K562 (cell line): ENCODE results near the gene CNTN2. TPM values are rescaled to one million over a fixed set of nuclear protein-coding genes. Genes with fewer than 3 reads are reported as not detected.

Source experiments
- ATAC-seq: fragments of 200-7000 bp; cut with Tn5 transposase; 3 replicates; pipeline ENCODE4 v1.9.1; 2020; ENCODE audit warnings: moderate library complexity
- BruUV-seq: library from RNA; stranded (reverse); fragments of 400-500 nt; replicated peaks from 2 replicates; lab custom pipeline; 2021; lab: Mats Ljungman, UMichigan
- CTCF ChIA-PET: fragments of 300-600 bp; formaldehyde crosslinking; extraction: SDS; loops from one replicate; lab custom pipeline; 2021; ENCODE audit warnings: low intra/inter-chr PET ratio; lab: Yijun Ruan, JAX
- POLR2A ChIA-PET: fragments of 300-600, 350-650 bp; sonication (Branson Sonifier 250); formaldehyde crosslinking; extraction: SDS; loops from one replicate; lab custom pipeline; 2021; ENCODE audit warnings: antibody characterized with exemption, inconsistent platforms; lab: Yijun Ruan, JAX
- DNase-seq, 4 experiments: peaks; one replicate each; pipeline versions ENCODE4 v3.0.0 to v3.0.0-alpha.2; 2011 to 2018; ENCODE audit warnings: low spot score in 3 of 4, mixed read lengths in 3 of 4; ENCODE audit errors: extremely low read depth in 1 of 4
- FAIRE-seq: peaks from 2 replicates; lab custom pipeline; 2011; peaks lifted over from hg19 to GRCh38; lab: Jason Lieb, UNC
- H2AFZ ChIP-seq: 2 replicates; pipeline ENCODE4 v1.6.0; 2011; ENCODE audit warnings: low read depth, low read length, control low read depth, inconsistent platforms
- H3K27ac ChIP-seq: fragments of 200-600 bp; 3 replicates; pipeline ENCODE4 v1.8.0; 2011; ENCODE audit warnings: low read depth, mild to moderate bottlenecking, control low read depth, inconsistent platforms, low read length, moderate library complexity, mixed read lengths; ENCODE audit errors: extremely low read depth
- H3K27me3 ChIP-seq, 2 experiments: fragments of 300-600 bp in 1 of 2; 2 replicates in 1 of 2; 3 replicates in 1 of 2; pipeline versions ENCODE4 v1.6.0 to v1.8.0; 2011; ENCODE audit warnings: inconsistent platforms in 2 of 2, low read length in 2 of 2, mild to moderate bottlenecking in 1 of 2, mixed read lengths in 1 of 2, moderate library complexity in 1 of 2; ENCODE audit not compliant: control insufficient read depth in 2 of 2, insufficient read depth in 2 of 2
- H3K36me3 ChIP-seq: fragments of 300-600 bp; 3 replicates; pipeline ENCODE4 v1.8.0; 2011; ENCODE audit warnings: mild to moderate bottlenecking, low read length, inconsistent platforms; ENCODE audit not compliant: control insufficient read depth, insufficient read depth
- H3K4me1 ChIP-seq, 2 experiments: fragments of 200-600 bp in 1 of 2; replicated peaks in 1 of 2; 2 replicates in 1 of 2; 3 replicates in 1 of 2; pipeline versions ENCODE4 v1.5.1 to v1.8.0; 2011; ENCODE audit warnings: inconsistent platforms in 2 of 2, low read length in 2 of 2, mild to moderate bottlenecking in 1 of 2, mixed read lengths in 1 of 2, moderate library complexity in 1 of 2; ENCODE audit not compliant: control insufficient read depth in 2 of 2, insufficient read depth in 2 of 2
- H3K4me2 ChIP-seq: 2 replicates; pipeline ENCODE4 v1.6.1; 2011; ENCODE audit warnings: low read length, control low read depth, inconsistent platforms, mixed read lengths; ENCODE audit not compliant: insufficient read depth
- H3K4me3 ChIP-seq: fragments of 200-600 bp; sonication (generic), shearing (Covaris generic); 2 replicates; pipeline ENCODE4 v1.5.1; 2016; ENCODE audit warnings: control low read depth, inconsistent platforms
- H3K79me2 ChIP-seq: fragments of 200-600 bp; 3 replicates; pipeline ENCODE4 v1.8.0; 2011; ENCODE audit warnings: low read length, inconsistent platforms; ENCODE audit not compliant: control insufficient read depth, insufficient read depth
- H3K9ac ChIP-seq, 2 experiments: 2 replicates each; pipeline versions ENCODE4 v1.6.0 to v1.6.1; 2011; ENCODE audit warnings: low read depth in 2 of 2, low read length in 2 of 2, control low read depth in 1 of 2, inconsistent platforms in 1 of 2, mild to moderate bottlenecking in 1 of 2, mixed read lengths in 1 of 2; ENCODE audit not compliant: insufficient read depth in 1 of 2
- H3K9me1 ChIP-seq: one replicate; pipeline ENCODE4 v1.6.0; 2011; ENCODE audit warnings: inconsistent platforms, mild to moderate bottlenecking, low read length, moderate library complexity; ENCODE audit not compliant: control insufficient read depth, insufficient read depth
- H3K9me3 ChIP-seq: replicated peaks from 2 replicates; pipeline ENCODE4 v1.5.1; 2011; ENCODE audit warnings: low read depth, low read length, inconsistent platforms; ENCODE audit not compliant: control insufficient read depth, insufficient read depth
- H4K20me1 ChIP-seq: replicated peaks from 2 replicates; pipeline ENCODE4 v1.6.1; 2011; ENCODE audit warnings: low read length, inconsistent platforms, mixed read lengths; ENCODE audit not compliant: control insufficient read depth, insufficient read depth
- ZNF699 ChIP-seq: fragments of 250-450 bp; sonication (Bioruptor Pico); IDR thresholded peaks from 2 replicates; pipeline ENCODE4 v1.8.0; 2021; ENCODE audit warnings: mild to moderate bottlenecking, moderate library complexity; ENCODE audit not compliant: insufficient replicate concordance
- ZNF707 ChIP-seq: fragments of 250-450 bp; sonication (Bioruptor Pico); conservative IDR thresholded peaks from 2 replicates; pipeline ENCODE4 v1.8.0; 2022; ENCODE audit warnings: inconsistent platforms, mild to moderate bottlenecking, moderate library complexity
- WGBS: fragments of 100-300 bp; shearing (Covaris generic); methylation state at CpG from one replicate; pipeline ENCODE4 v1.1.6; 2016; ENCODE audit warnings: low coverage, mixed read lengths; ENCODE audit not compliant: insufficient coverage; ENCODE audit errors: missing lambda C conversion rate; 5-methylcytosine and 5-hydroxymethylcytosine counted together
- in situ Hi-C: fragments of 300-500 bp; cut with MboI; formaldehyde crosslinking; loops from 4 replicates; pipeline ENCODE4 v1.15.0; 2018; ENCODE audit warnings: inconsistent platforms, mixed read lengths
- intact Hi-C: fragments of 100-400 bp; cut with micrococcal nuclease; formaldehyde crosslinking; loops from 2 replicates; pipeline ENCODE4 v1.14.2; 2022
- polyA plus RNA-seq, 8 experiments: library from polyadenylated mRNA; depleted of rRNA in 4 of 8; stranded (reverse) in 5 of 8; unstranded in 3 of 8; fragments of >200 nt; fragmentation: Nextera tagmentation in 2 of 8; fragmentation: Illumina TruSeq in 1 of 8; extraction: Ambion mirVana in 2 of 8; extraction: Trizol in 1 of 8; gene quantifications; 2 replicates each; pipeline versions ENCODE4 v1.2.1 to v1.2.3, GENCODE V29; 2011 to 2014; ENCODE audit warnings: inconsistent platforms in 1 of 8, missing spikeins in 1 of 8
- total RNA-seq, 7 experiments: library from RNA; depleted of rRNA in 6 of 7; stranded (reverse); fragments of >200 nt in 6 of 7; fragmentation: Illumina TruSeq in 2 of 7; extraction: Trizol in 2 of 7; gene quantifications; 2 replicates each; pipeline versions ENCODE4 v1.2.1 to v1.2.3, GENCODE V29; 2011 to 2021; ENCODE audit warnings: low replicate concordance in 1 of 7
- TF ChIP-seq, protein P1 (sequence below): sonication (generic); formaldehyde crosslinking; IDR thresholded peaks from 2 replicates; pipeline ENCODE4 v1.8.0; 2022; ENCODE audit warnings: mild to moderate bottlenecking, low read depth, missing genetic modification reagents
- TF ChIP-seq, protein P2 (sequence below): fragments of 450-650 bp; formaldehyde crosslinking; IDR thresholded peaks from 2 replicates; pipeline ENCODE4 v1.4.0; 2020; ENCODE audit warnings: mild to moderate bottlenecking
- TF ChIP-seq, protein P3 (sequence below): IDR thresholded peaks from 2 replicates; pipeline ENCODE4 v1.6.1; 2011; ENCODE audit warnings: borderline replicate concordance, low read depth, mild to moderate bottlenecking, moderate library complexity, low read length; ENCODE audit not compliant: insufficient read depth, poor library complexity, severe bottlenecking
- TF ChIP-seq, protein P4 (sequence below): fragments of 450-650 bp; formaldehyde crosslinking; IDR thresholded peaks from 2 replicates; pipeline ENCODE4 v1.4.0; 2020; ENCODE audit warnings: mild to moderate bottlenecking, mixed read lengths

The CNTN2 gene
- total and polyA plus RNA-seq, 9 of the 15 experiments (the other 6 are each of a cell fraction or from before 2014, with no cell fraction given) = not detected

DNA sequence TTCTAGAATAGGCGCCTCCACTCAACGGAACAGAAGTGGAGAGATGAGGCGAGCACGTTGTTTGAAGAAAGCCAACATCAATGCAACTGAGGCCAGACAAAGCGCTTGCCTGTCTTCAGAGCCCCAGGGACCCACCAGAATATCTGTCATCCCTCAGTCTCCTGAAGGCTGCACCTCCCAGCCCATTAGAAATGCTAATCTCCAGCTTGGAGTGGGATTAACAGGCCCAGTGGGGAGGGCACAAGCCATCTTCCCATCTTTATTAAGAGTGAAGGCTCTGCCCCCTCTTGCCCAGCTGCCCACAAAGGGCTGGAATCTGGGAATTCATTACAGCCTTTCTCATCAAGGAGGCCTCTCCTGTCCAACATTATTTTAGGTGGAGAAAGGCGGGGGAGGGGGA lies 16.8 kb upstream of the CNTN2 start (continued):
- TF ChIP-seq, protein P1, sequence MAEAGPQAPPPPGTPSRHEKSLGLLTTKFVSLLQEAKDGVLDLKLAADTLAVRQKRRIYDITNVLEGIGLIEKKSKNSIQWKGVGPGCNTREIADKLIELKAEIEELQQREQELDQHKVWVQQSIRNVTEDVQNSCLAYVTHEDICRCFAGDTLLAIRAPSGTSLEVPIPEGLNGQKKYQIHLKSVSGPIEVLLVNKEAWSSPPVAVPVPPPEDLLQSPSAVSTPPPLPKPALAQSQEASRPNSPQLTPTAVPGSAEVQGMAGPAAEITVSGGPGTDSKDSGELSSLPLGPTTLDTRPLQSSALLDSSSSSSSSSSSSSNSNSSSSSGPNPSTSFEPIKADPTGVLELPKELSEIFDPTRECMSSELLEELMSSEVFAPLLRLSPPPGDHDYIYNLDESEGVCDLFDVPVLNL (CRISPR knock-in tag) = no peak
- no peak for TF ChIP-seq ZNF707
- TF ChIP-seq, protein P2, sequence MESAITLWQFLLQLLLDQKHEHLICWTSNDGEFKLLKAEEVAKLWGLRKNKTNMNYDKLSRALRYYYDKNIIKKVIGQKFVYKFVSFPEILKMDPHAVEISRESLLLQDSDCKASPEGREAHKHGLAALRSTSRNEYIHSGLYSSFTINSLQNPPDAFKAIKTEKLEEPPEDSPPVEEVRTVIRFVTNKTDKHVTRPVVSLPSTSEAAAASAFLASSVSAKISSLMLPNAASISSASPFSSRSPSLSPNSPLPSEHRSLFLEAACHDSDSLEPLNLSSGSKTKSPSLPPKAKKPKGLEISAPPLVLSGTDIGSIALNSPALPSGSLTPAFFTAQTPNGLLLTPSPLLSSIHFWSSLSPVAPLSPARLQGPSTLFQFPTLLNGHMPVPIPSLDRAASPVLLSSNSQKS (CRISPR knock-in tag) = no peak
- TF ChIP-seq, protein P3, sequence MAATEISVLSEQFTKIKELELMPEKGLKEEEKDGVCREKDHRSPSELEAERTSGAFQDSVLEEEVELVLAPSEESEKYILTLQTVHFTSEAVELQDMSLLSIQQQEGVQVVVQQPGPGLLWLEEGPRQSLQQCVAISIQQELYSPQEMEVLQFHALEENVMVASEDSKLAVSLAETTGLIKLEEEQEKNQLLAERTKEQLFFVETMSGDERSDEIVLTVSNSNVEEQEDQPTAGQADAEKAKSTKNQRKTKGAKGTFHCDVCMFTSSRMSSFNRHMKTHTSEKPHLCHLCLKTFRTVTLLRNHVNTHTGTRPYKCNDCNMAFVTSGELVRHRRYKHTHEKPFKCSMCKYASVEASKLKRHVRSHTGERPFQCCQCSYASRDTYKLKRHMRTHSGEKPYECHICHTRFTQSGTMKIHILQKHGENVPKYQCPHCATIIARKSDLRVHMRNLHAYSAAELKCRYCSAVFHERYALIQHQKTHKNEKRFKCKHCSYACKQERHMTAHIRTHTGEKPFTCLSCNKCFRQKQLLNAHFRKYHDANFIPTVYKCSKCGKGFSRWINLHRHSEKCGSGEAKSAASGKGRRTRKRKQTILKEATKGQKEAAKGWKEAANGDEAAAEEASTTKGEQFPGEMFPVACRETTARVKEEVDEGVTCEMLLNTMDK = no peak

DNA sequence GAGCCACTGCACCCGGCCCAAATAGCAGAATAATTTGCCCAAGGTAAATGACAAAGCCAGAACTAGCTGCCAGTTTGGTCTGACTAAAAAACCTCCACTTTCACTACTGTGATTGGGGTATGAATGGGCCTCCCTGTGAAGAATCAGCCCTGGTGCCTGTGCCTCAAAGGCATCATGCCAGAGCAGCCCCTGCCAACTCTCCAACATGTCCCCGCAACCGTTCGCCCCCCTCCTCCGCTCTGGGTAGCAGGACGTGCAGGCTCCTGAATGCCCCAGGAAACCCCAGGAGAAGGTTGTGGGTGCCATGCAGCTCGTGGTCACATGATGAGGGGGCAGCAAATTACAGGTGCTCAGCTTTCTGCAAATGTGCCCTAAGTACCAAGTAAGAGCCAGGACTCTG lies 14.6 kb upstream of the CNTN2 start:
- peaks cover 16% of the 10 kb centered on the region for H4K20me1 ChIP-seq
- H2AFZ ChIP-seq = no peak overlapping the region
- H3K9me1 ChIP-seq = no peaks in the 10 kb centered on the region
- ChIA-PET CTCF (no interaction called here), POLR2A (interaction anchor here (0.6 to 0.7 kb wide), 3 partner anchors 8 to 17 kb away, joined by 3 to 5 read pairs (median 4); no protein-coding TSS in a partner anchor)
- no peak overlapping the region for H3K4me2 ChIP-seq
- H3K9me3 ChIP-seq = no peaks in the 10 kb centered on the region
- no TSS peak for BruUV-seq
- DNase-seq = no peak
- H3K4me1 ChIP-seq = no peaks in the 10 kb centered on the region
- WGBS = 2% methylated on average over 7 of the region's 7 CpGs
- TF ChIP-seq, protein P4, sequence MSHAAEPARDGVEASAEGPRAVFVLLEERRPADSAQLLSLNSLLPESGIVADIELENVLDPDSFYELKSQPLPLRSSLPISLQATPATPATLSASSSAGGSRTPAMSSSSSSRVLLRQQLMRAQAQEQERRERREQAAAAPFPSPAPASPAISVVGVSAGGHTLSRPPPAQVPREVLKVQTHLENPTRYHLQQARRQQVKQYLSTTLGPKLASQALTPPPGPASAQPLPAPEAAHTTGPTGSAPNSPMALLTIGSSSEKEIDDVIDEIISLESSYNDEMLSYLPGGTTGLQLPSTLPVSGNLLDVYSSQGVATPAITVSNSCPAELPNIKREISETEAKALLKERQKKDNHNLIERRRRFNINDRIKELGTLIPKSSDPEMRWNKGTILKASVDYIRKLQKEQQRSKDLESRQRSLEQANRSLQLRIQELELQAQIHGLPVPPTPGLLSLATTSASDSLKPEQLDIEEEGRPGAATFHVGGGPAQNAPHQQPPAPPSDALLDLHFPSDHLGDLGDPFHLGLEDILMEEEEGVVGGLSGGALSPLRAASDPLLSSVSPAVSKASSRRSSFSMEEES (CRISPR knock-in tag) = peak; percentile 24; the same call in 1 of the 2 replicates
- no peak for TF ChIP-seq ZNF699
- TF ChIP-seq, all 486 proteins: peak for 1
- Histone ChIP-seq H3K4me3 (no peak overlapping the region), H3K79me2 (no peaks in the 10 kb centered on the region), H3K9ac (no peak overlapping the region), H3K27ac (no peak overlapping the region), H3K36me3 (no peaks in the 10 kb centered on the region), H3K27me3 (peaks cover 45 to 73% of the 10 kb centered on the region in 2 experiments)
- FAIRE-seq (no peak), ATAC-seq (no peak)
- in situ Hi-C loops = no loop called here
- intact Hi-C loops = no loop called here
